OCI-LY3 (cell line): Measurements from ENCODE around the gene RHOJ.

ENCODE experiments used
- CTCF ChIP-seq: fragments of 200-600, 300-600 bp; sonication (generic); IDR thresholded peaks from 2 replicates; pipeline ENCODE4 v1.5.1; 2014; ENCODE audit warnings: antibody characterized with exemption, low read length, low read depth
- EZH2phosphoT487 ChIP-seq: fragments of 200-600 bp; shearing (Covaris generic); IDR thresholded peaks from 2 replicates; pipeline ENCODE4 v1.6.1; 2018; ENCODE audit warnings: antibody characterized with exemption, mixed run types, low read depth

GRCh38 chr14:63193236-63193635 lies 11.0 kb upstream of the RHOJ start:
- TF ChIP-seq CTCF (no peak), EZH2phosphoT487 (no peak)
